Progenitor cell of endocrine pancreas (in vitro differentiated cells): ENCODE results near the gene SEZ6L. TPM values are rescaled to one million over a fixed set of nuclear protein-coding genes. Genes with fewer than 3 reads are reported as not detected.

Experiments used
- DNase-seq: peaks from one replicate; pipeline ENCODE4 v3.0.0; 2021; ENCODE audit warnings: low spot score; ENCODE audit not compliant: unreplicated experiment
- H3K27ac Mint-ChIP-seq: 2 replicates; pipeline ENCODE4 v1.8.0; 2021; ENCODE audit warnings: mild to moderate bottlenecking, moderate library complexity, mixed read lengths
- H3K27me3 Mint-ChIP-seq: 2 replicates; pipeline ENCODE4 v1.8.0; 2021; ENCODE audit warnings: mixed read lengths
- H3K36me3 Mint-ChIP-seq: 2 replicates; pipeline ENCODE4 v1.8.0; 2022; ENCODE audit warnings: mixed read lengths; ENCODE audit not compliant: insufficient read depth
- H3K4me1 Mint-ChIP-seq: 2 replicates; pipeline ENCODE4 v1.8.0; 2021; ENCODE audit warnings: low read depth, mixed read lengths
- H3K4me3 Mint-ChIP-seq: 2 replicates; pipeline ENCODE4 v1.8.0; 2021; ENCODE audit warnings: low read depth, mild to moderate bottlenecking, moderate library complexity, mixed read lengths
- H3K9me3 Mint-ChIP-seq: 2 replicates; pipeline ENCODE4 v1.8.0; 2021; ENCODE audit warnings: low read depth, mixed read lengths
- CTCF ChIP-seq: fragments of 200-600 bp; sonication (generic); IDR thresholded peaks from one replicate; pipeline ENCODE4 v1.5.0; 2021; ENCODE audit warnings: antibody characterized with exemption, mild to moderate bottlenecking; ENCODE audit not compliant: unreplicated experiment
- total RNA-seq: library from RNA; stranded (reverse); gene quantifications from 2 replicates; pipeline ENCODE4 v1.2.1, GENCODE V29; 2021

Gene SEZ6L
- total RNA-seq, 1 donor from 2014 or later, result 26.2 TPM

- no peak for DNase-seq
- H3K4me3 Mint-ChIP-seq, result no peak overlapping the region
These were observed 5.0 kb downstream of the SEZ6L start for GRCh38 chr22:26174280-26174679.

GRCh38 chr22:26182723-26183122 lies 13.5 kb downstream of the SEZ6L start:
- Mint-ChIP-seq H3K27me3 (no peaks in the 10 kb centered on the region), H3K27ac (no peak overlapping the region), H3K36me3 (no peaks in the 10 kb centered on the region), H3K4me3 (no peak overlapping the region), H3K4me1 (no peaks in the 10 kb centered on the region), H3K9me3 (no peaks in the 10 kb centered on the region)
- no peak for TF ChIP-seq CTCF
- no peak for DNase-seq

More at GRCh38 chr22:26174280-26174679, 5.0 kb downstream of the SEZ6L start:
- Mint-ChIP-seq H3K27me3 (peaks cover 40% of the 10 kb centered on the region), H3K27ac (no peak overlapping the region), H3K36me3 (no peaks in the 10 kb centered on the region), H3K4me1 (peaks cover 14% of the 10 kb centered on the region), H3K9me3 (no peaks in the 10 kb centered on the region)
- TF ChIP-seq CTCF, result peak; percentile 21

GRCh38 chr22:26185190-26185589 lies 15.9 kb downstream of the SEZ6L start:
- DNase-seq, result no peak
- Mint-ChIP-seq H3K27me3 (no peaks in the 10 kb centered on the region), H3K36me3 (no peaks in the 10 kb centered on the region), H3K9me3 (no peaks in the 10 kb centered on the region), H3K27ac (no peak overlapping the region), H3K4me3 (no peak overlapping the region), H3K4me1 (no peaks in the 10 kb centered on the region)
- TF ChIP-seq CTCF, result no peak

GRCh38 chr22:26188341-26188740 lies 19.1 kb downstream of the SEZ6L start:
- TF ChIP-seq CTCF, result no peak
- Mint-ChIP-seq H3K36me3 (no peaks in the 10 kb centered on the region), H3K27me3 (no peaks in the 10 kb centered on the region), H3K4me1 (no peaks in the 10 kb centered on the region), H3K27ac (no peak overlapping the region), H3K4me3 (no peak overlapping the region), H3K9me3 (no peaks in the 10 kb centered on the region)
- no peak for DNase-seq

- H3K27ac Mint-ChIP-seq, result no peak overlapping the region
- H3K36me3 Mint-ChIP-seq, result no peaks in the 10 kb centered on the region
- no peak for TF ChIP-seq CTCF
- H3K4me3 Mint-ChIP-seq, result no peak overlapping the region
- H3K4me1 Mint-ChIP-seq, result no peaks in the 10 kb centered on the region
- DNase-seq, result no peak
- peaks cover 4% of the 10 kb centered on the region for H3K27me3 Mint-ChIP-seq
- H3K9me3 Mint-ChIP-seq, result no peaks in the 10 kb centered on the region
These were observed 25.1 kb downstream of the SEZ6L start for GRCh38 chr22:26194313-26194712.
